HEK293 (cell line): ENCODE data around the gene MAPKAP1.

Source experiments
- OVOL3 ChIP-seq: fragments of 450-650 bp; formaldehyde crosslinking; IDR thresholded peaks from 2 replicates; pipeline ENCODE4 v1.5.1; 2016; ENCODE audit warnings: missing biosample characterization, missing genetic modification characterization
- REST ChIP-seq: fragments of 450-650 bp; formaldehyde crosslinking; IDR thresholded peaks from 2 replicates; pipeline ENCODE4 v1.5.1; 2016; ENCODE audit warnings: missing biosample characterization, missing genetic modification characterization
- ZBTB8A ChIP-seq: fragments of 450-650 bp; formaldehyde crosslinking; IDR thresholded peaks from 2 replicates; pipeline ENCODE4 v1.5.1; 2016; ENCODE audit warnings: missing biosample characterization, missing genetic modification characterization
- ZFP3 ChIP-seq: fragments of 450-650 bp; formaldehyde crosslinking; IDR thresholded peaks from 2 replicates; pipeline ENCODE4 v1.5.1; 2016; ENCODE audit warnings: low read depth, missing biosample characterization, missing genetic modification characterization
- ZFP37 ChIP-seq: fragments of 450-650 bp; formaldehyde crosslinking; IDR thresholded peaks from 2 replicates; pipeline ENCODE4 v1.5.1; 2016; ENCODE audit warnings: missing biosample characterization, missing genetic modification characterization
- ZNF223 ChIP-seq: fragments of 450-650 bp; formaldehyde crosslinking; IDR thresholded peaks from 2 replicates; pipeline ENCODE4 v1.5.1; 2016; ENCODE audit warnings: missing biosample characterization, missing genetic modification characterization
- ZNF266 ChIP-seq: fragments of 450-650 bp; formaldehyde crosslinking; IDR thresholded peaks from 2 replicates; pipeline ENCODE4 v1.5.1; 2016; ENCODE audit warnings: missing biosample characterization, missing genetic modification characterization, low read depth
- ZNF341 ChIP-seq: fragments of 450-650 bp; formaldehyde crosslinking; IDR thresholded peaks from 2 replicates; pipeline ENCODE4; 2016; ENCODE audit warnings: low read depth, missing biosample characterization, missing genetic modification characterization
- ZNF394 ChIP-seq: fragments of 450-650 bp; formaldehyde crosslinking; IDR thresholded peaks from 2 replicates; pipeline ENCODE4 v1.5.1; 2016; ENCODE audit warnings: missing biosample characterization, missing genetic modification characterization, mild to moderate bottlenecking, moderate library complexity, borderline replicate concordance
- ZNF404 ChIP-seq: fragments of 450-650 bp; formaldehyde crosslinking; IDR thresholded peaks from 2 replicates; pipeline ENCODE4 v1.5.1; 2017; ENCODE audit warnings: missing biosample characterization, missing genetic modification characterization
- ZNF426 ChIP-seq: fragments of 450-650 bp; formaldehyde crosslinking; IDR thresholded peaks from 2 replicates; pipeline ENCODE4 v1.5.1; 2017; ENCODE audit warnings: missing biosample characterization, missing genetic modification characterization, mild to moderate bottlenecking, inconsistent platforms, moderate library complexity
- ZNF518A ChIP-seq: fragments of 450-650 bp; formaldehyde crosslinking; conservative IDR thresholded peaks from 2 replicates; pipeline ENCODE4 v1.5.1; 2016; ENCODE audit warnings: low read depth, missing biosample characterization, missing genetic modification characterization
- ZNF555 ChIP-seq: fragments of 450-650 bp; formaldehyde crosslinking; conservative IDR thresholded peaks from 2 replicates; pipeline ENCODE4 v1.5.1; 2017; ENCODE audit warnings: missing biosample characterization, mild to moderate bottlenecking, missing genetic modification characterization, inconsistent platforms
- ZNF654 ChIP-seq: fragments of 450-650 bp; formaldehyde crosslinking; IDR thresholded peaks from 2 replicates; pipeline ENCODE4 v1.5.1; 2016; ENCODE audit warnings: low read depth, missing biosample characterization, missing genetic modification characterization
- ZNF664 ChIP-seq: fragments of 450-650 bp; formaldehyde crosslinking; IDR thresholded peaks from 2 replicates; pipeline ENCODE4 v1.5.1; 2016; ENCODE audit warnings: missing biosample characterization, missing genetic modification characterization
- ZXDB ChIP-seq: fragments of 450-650 bp; formaldehyde crosslinking; IDR thresholded peaks from 2 replicates; pipeline ENCODE4 v1.5.1; 2016; ENCODE audit warnings: missing biosample characterization, missing genetic modification characterization
- TF ChIP-seq, protein P1 (sequence below): fragments of 450-650 bp; formaldehyde crosslinking; IDR thresholded peaks from 2 replicates; pipeline ENCODE4 v1.5.1; 2017; ENCODE audit warnings: missing biosample characterization, missing genetic modification characterization

MAPKAP1 gene

DNA sequence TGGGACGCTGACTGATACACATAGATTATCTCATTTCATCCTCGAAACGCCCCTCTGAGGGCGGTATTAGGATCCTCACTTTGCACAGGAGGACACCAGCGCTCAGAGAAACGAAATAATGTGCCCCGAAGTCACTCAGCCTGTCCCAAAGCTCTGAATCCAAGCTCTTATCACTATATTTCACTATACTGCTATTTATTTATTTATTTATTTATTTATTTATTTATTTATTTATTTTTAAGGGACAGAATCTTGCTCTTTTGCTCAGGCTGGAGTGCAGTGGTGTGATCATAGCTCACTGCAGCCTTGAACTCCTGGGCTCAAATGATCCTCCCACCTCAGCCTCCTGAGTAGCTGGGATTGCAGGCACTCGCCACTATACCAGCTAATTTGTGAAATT, 306.8 kb downstream of the MAPKAP1 start (continued):
- peak; percentile 79 for TF ChIP-seq ZNF555
- peak; percentile 63; the same call in 1 of the 2 replicates for TF ChIP-seq ZNF404 (tag by site-specific recombination)
- peak; percentile 84 for TF ChIP-seq ZNF426 (tag by site-specific recombination)
- TF ChIP-seq ZNF266 (tag by site-specific recombination): peak; percentile 54; the same call in 1 of the 2 replicates
- peak; percentile 92 for TF ChIP-seq ZNF518A (tag by site-specific recombination)
- peak; percentile 75 for TF ChIP-seq ZBTB8A (tag by site-specific recombination)
- TF ChIP-seq ZNF341 (tag by site-specific recombination): 0 out of 2 replicates have a peak, but pooled peaks have one; percentile 13
- peak; percentile 73 for TF ChIP-seq REST (tag by site-specific recombination)
- TF ChIP-seq ZNF664 (tag by site-specific recombination): peak; percentile 68
- TF ChIP-seq, protein P1, sequence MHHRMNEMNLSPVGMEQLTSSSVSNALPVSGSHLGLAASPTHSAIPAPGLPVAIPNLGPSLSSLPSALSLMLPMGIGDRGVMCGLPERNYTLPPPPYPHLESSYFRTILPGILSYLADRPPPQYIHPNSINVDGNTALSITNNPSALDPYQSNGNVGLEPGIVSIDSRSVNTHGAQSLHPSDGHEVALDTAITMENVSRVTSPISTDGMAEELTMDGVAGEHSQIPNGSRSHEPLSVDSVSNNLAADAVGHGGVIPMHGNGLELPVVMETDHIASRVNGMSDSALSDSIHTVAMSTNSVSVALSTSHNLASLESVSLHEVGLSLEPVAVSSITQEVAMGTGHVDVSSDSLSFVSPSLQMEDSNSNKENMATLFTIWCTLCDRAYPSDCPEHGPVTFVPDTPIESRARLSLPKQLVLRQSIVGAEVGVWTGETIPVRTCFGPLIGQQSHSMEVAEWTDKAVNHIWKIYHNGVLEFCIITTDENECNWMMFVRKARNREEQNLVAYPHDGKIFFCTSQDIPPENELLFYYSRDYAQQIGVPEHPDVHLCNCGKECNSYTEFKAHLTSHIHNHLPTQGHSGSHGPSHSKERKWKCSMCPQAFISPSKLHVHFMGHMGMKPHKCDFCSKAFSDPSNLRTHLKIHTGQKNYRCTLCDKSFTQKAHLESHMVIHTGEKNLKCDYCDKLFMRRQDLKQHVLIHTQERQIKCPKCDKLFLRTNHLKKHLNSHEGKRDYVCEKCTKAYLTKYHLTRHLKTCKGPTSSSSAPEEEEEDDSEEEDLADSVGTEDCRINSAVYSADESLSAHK: peak; percentile 14; the same call in 1 of the 2 replicates
- TF ChIP-seq OVOL3 (tag by site-specific recombination): 0 out of 2 replicates have a peak, but pooled peaks have one; percentile 16
- peak; percentile 50; the same call in 1 of the 2 replicates for TF ChIP-seq ZXDB (tag by site-specific recombination)
- TF ChIP-seq ZFP37 (tag by site-specific recombination): 0 out of 2 replicates have a peak, but pooled peaks have one; percentile 27
- TF ChIP-seq ZNF223 (tag by site-specific recombination): 0 out of 2 replicates have a peak, but pooled peaks have one; percentile 50
- TF ChIP-seq ZNF394 (tag by site-specific recombination): peak; percentile 96
- TF ChIP-seq ZFP3: 0 out of 2 replicates have a peak, but pooled peaks have one; percentile 29
- peak; percentile 43 for TF ChIP-seq ZNF654 (tag by site-specific recombination)
